K562 (cell line): Measurements from ENCODE around the gene MYCL. TPM values are rescaled to one million over a fixed set of nuclear protein-coding genes. Genes with fewer than 3 reads are reported as not detected.

ENCODE experiments used
- ATAC-seq: fragments of 200-7000 bp; cut with Tn5 transposase; 3 replicates; pipeline ENCODE4 v1.9.1; 2020; ENCODE audit warnings: moderate library complexity
- BruUV-seq: library from RNA; stranded (reverse); fragments of 400-500 nt; replicated peaks from 2 replicates; lab custom pipeline; 2021; lab: Mats Ljungman, UMichigan
- CTCF ChIA-PET: fragments of 300-600 bp; formaldehyde crosslinking; extraction: SDS; loops from one replicate; lab custom pipeline; 2021; ENCODE audit warnings: low intra/inter-chr PET ratio; lab: Yijun Ruan, JAX
- POLR2A ChIA-PET: fragments of 300-600, 350-650 bp; sonication (Branson Sonifier 250); formaldehyde crosslinking; extraction: SDS; loops from one replicate; lab custom pipeline; 2021; ENCODE audit warnings: antibody characterized with exemption, inconsistent platforms; lab: Yijun Ruan, JAX
- DNase-seq, 4 experiments: peaks; one replicate each; pipeline versions ENCODE4 v3.0.0 to v3.0.0-alpha.2; 2011 to 2018; ENCODE audit warnings: low spot score in 3 of 4, mixed read lengths in 3 of 4; ENCODE audit errors: extremely low read depth in 1 of 4
- FAIRE-seq: peaks from 2 replicates; lab custom pipeline; 2011; peaks lifted over from hg19 to GRCh38; lab: Jason Lieb, UNC
- H2AFZ ChIP-seq: 2 replicates; pipeline ENCODE4 v1.6.0; 2011; ENCODE audit warnings: low read depth, low read length, control low read depth, inconsistent platforms
- H3K27ac ChIP-seq: fragments of 200-600 bp; 3 replicates; pipeline ENCODE4 v1.8.0; 2011; ENCODE audit warnings: low read depth, mild to moderate bottlenecking, control low read depth, inconsistent platforms, low read length, moderate library complexity, mixed read lengths; ENCODE audit errors: extremely low read depth
- H3K27me3 ChIP-seq, 2 experiments: fragments of 300-600 bp in 1 of 2; 2 replicates in 1 of 2; 3 replicates in 1 of 2; pipeline versions ENCODE4 v1.6.0 to v1.8.0; 2011; ENCODE audit warnings: inconsistent platforms in 2 of 2, low read length in 2 of 2, mild to moderate bottlenecking in 1 of 2, mixed read lengths in 1 of 2, moderate library complexity in 1 of 2; ENCODE audit not compliant: control insufficient read depth in 2 of 2, insufficient read depth in 2 of 2
- H3K36me3 ChIP-seq: fragments of 300-600 bp; 3 replicates; pipeline ENCODE4 v1.8.0; 2011; ENCODE audit warnings: mild to moderate bottlenecking, low read length, inconsistent platforms; ENCODE audit not compliant: control insufficient read depth, insufficient read depth
- H3K4me1 ChIP-seq, 2 experiments: fragments of 200-600 bp in 1 of 2; replicated peaks in 1 of 2; 2 replicates in 1 of 2; 3 replicates in 1 of 2; pipeline versions ENCODE4 v1.5.1 to v1.8.0; 2011; ENCODE audit warnings: inconsistent platforms in 2 of 2, low read length in 2 of 2, mild to moderate bottlenecking in 1 of 2, mixed read lengths in 1 of 2, moderate library complexity in 1 of 2; ENCODE audit not compliant: control insufficient read depth in 2 of 2, insufficient read depth in 2 of 2
- H3K4me2 ChIP-seq: 2 replicates; pipeline ENCODE4 v1.6.1; 2011; ENCODE audit warnings: low read length, control low read depth, inconsistent platforms, mixed read lengths; ENCODE audit not compliant: insufficient read depth
- H3K4me3 ChIP-seq: fragments of 200-600 bp; sonication (generic), shearing (Covaris generic); 2 replicates; pipeline ENCODE4 v1.5.1; 2016; ENCODE audit warnings: control low read depth, inconsistent platforms
- H3K79me2 ChIP-seq: fragments of 200-600 bp; 3 replicates; pipeline ENCODE4 v1.8.0; 2011; ENCODE audit warnings: low read length, inconsistent platforms; ENCODE audit not compliant: control insufficient read depth, insufficient read depth
- H3K9ac ChIP-seq, 2 experiments: 2 replicates each; pipeline versions ENCODE4 v1.6.0 to v1.6.1; 2011; ENCODE audit warnings: low read depth in 2 of 2, low read length in 2 of 2, control low read depth in 1 of 2, inconsistent platforms in 1 of 2, mild to moderate bottlenecking in 1 of 2, mixed read lengths in 1 of 2; ENCODE audit not compliant: insufficient read depth in 1 of 2
- H3K9me1 ChIP-seq: one replicate; pipeline ENCODE4 v1.6.0; 2011; ENCODE audit warnings: inconsistent platforms, mild to moderate bottlenecking, low read length, moderate library complexity; ENCODE audit not compliant: control insufficient read depth, insufficient read depth
- H3K9me3 ChIP-seq: replicated peaks from 2 replicates; pipeline ENCODE4 v1.5.1; 2011; ENCODE audit warnings: low read depth, low read length, inconsistent platforms; ENCODE audit not compliant: control insufficient read depth, insufficient read depth
- H4K20me1 ChIP-seq: replicated peaks from 2 replicates; pipeline ENCODE4 v1.6.1; 2011; ENCODE audit warnings: low read length, inconsistent platforms, mixed read lengths; ENCODE audit not compliant: control insufficient read depth, insufficient read depth
- BCOR ChIP-seq: fragments of 450-650 bp; IDR thresholded peaks from 2 replicates; pipeline ENCODE4 v1.6.1; 2016
- CTBP1 ChIP-seq: fragments of 450-650 bp; IDR thresholded peaks from 2 replicates; pipeline ENCODE4 v1.6.1; 2016; ENCODE audit warnings: borderline replicate concordance
- FOXK1 ChIP-seq: sonication (generic); formaldehyde crosslinking; IDR thresholded peaks from 2 replicates; pipeline ENCODE4 v1.8.0; 2022; ENCODE audit warnings: missing genetic modification reagents, mild to moderate bottlenecking, borderline replicate concordance
- HDGF ChIP-seq: fragments of 450-650 bp; IDR thresholded peaks from 2 replicates; pipeline ENCODE4 v1.6.1; 2016
- NFE2L1 ChIP-seq: fragments of 450-650 bp; IDR thresholded peaks from 2 replicates; pipeline ENCODE4 v1.6.1; 2016; ENCODE audit warnings: missing genetic modification characterization, low read depth, mild to moderate bottlenecking, missing compliant biosample characterization, moderate library complexity, borderline replicate concordance
- ZNF384 ChIP-seq: IDR thresholded peaks from 2 replicates; pipeline ENCODE4 v1.6.1; 2012; ENCODE audit warnings: low read depth, low read length, improper control_type of control experiment
- ZNF780A ChIP-seq: fragments of 250-450 bp; sonication (Bioruptor Pico); IDR thresholded peaks from 2 replicates; pipeline ENCODE4 v1.5.0; 2021; ENCODE audit warnings: mild to moderate bottlenecking
- ZNF785 ChIP-seq: fragments of 250-450 bp; sonication (Bioruptor Pico); IDR thresholded peaks from 2 replicates; pipeline ENCODE4 v1.4.0; 2020; ENCODE audit warnings: mild to moderate bottlenecking
- WGBS: fragments of 100-300 bp; shearing (Covaris generic); methylation state at CpG from one replicate; pipeline ENCODE4 v1.1.6; 2016; ENCODE audit warnings: low coverage, mixed read lengths; ENCODE audit not compliant: insufficient coverage; ENCODE audit errors: missing lambda C conversion rate; 5-methylcytosine and 5-hydroxymethylcytosine counted together
- in situ Hi-C: fragments of 300-500 bp; cut with MboI; formaldehyde crosslinking; loops from 4 replicates; pipeline ENCODE4 v1.15.0; 2018; ENCODE audit warnings: inconsistent platforms, mixed read lengths
- intact Hi-C: fragments of 100-400 bp; cut with micrococcal nuclease; formaldehyde crosslinking; loops from 2 replicates; pipeline ENCODE4 v1.14.2; 2022
- polyA plus RNA-seq, 8 experiments: library from polyadenylated mRNA; depleted of rRNA in 4 of 8; stranded (reverse) in 5 of 8; unstranded in 3 of 8; fragments of >200 nt; fragmentation: Nextera tagmentation in 2 of 8; fragmentation: Illumina TruSeq in 1 of 8; extraction: Ambion mirVana in 2 of 8; extraction: Trizol in 1 of 8; gene quantifications; 2 replicates each; pipeline versions ENCODE4 v1.2.1 to v1.2.3, GENCODE V29; 2011 to 2014; ENCODE audit warnings: inconsistent platforms in 1 of 8, missing spikeins in 1 of 8
- total RNA-seq, 7 experiments: library from RNA; depleted of rRNA in 6 of 7; stranded (reverse); fragments of >200 nt in 6 of 7; fragmentation: Illumina TruSeq in 2 of 7; extraction: Trizol in 2 of 7; gene quantifications; 2 replicates each; pipeline versions ENCODE4 v1.2.1 to v1.2.3, GENCODE V29; 2011 to 2021; ENCODE audit warnings: low replicate concordance in 1 of 7
- TF ChIP-seq, protein P1 (sequence below), 2 experiments: fragments of 450-650 bp in 1 of 2; sonication (generic) in 1 of 2; formaldehyde crosslinking in 1 of 2; IDR thresholded peaks; 2 replicates each; pipeline versions ENCODE4 v1.7.1 to v1.9.0; 2016 to 2022; ENCODE audit warnings: inconsistent platforms in 1 of 2, mild to moderate bottlenecking in 1 of 2, missing genetic modification reagents in 1 of 2
- TF ChIP-seq, protein P2 (sequence below): fragments of 450-650 bp; formaldehyde crosslinking; IDR thresholded peaks from 2 replicates; pipeline ENCODE4 v1.4.0; 2020; ENCODE audit warnings: mild to moderate bottlenecking

The MYCL gene
- total and polyA plus RNA-seq, 9 of the 15 experiments (the other 6 are each of a cell fraction or from before 2014, with no cell fraction given): 3.5 to 22.0 (median 12.8) TPM

- in situ Hi-C loops: no loop called here
- no peak for FAIRE-seq
- intact Hi-C loops: loop anchor here (5.0 kb wide), 1 partner anchor 68 kb away; no protein-coding TSS in a partner anchor
- 39% methylated on average over 8 of the region's 8 CpGs for WGBS
- POLR2A ChIA-PET: interaction anchor here (0.6 to 8.9 kb wide), 19 partner anchors 7 to 551 kb away, joined by 3 to 92 read pairs (median 4); partner anchors contain the start of gene TRIT1
- H3K4me1 ChIP-seq: peaks cover 42 to 44% of the 10 kb centered on the region in 2 experiments; a peak in 4 of 5 replicates
- peaks cover 23% of the 10 kb centered on the region for H3K79me2 ChIP-seq
- peak overlapping the region; percentile 82 for H2AFZ ChIP-seq
- CTCF ChIA-PET: no interaction called here
- H3K27me3 ChIP-seq: peaks cover 3 to 14% of the 10 kb centered on the region in 2 experiments
- H3K9me1 ChIP-seq: peaks cover 4% of the 10 kb centered on the region
- peak overlapping the region; percentile 88 to 97; a peak in 3 of 4 replicates for H3K9ac ChIP-seq
- H3K36me3 ChIP-seq: no peaks in the 10 kb centered on the region; the same call in 2 of the 3 replicates
- peak overlapping the region; percentile 79 for H3K27ac ChIP-seq
- DNase-seq: no peak
- H3K4me3 ChIP-seq: peak overlapping the region; percentile 80
- TSS peak; percentile 39 for BruUV-seq
- no peaks in the 10 kb centered on the region for H4K20me1 ChIP-seq
- H3K4me2 ChIP-seq: peak overlapping the region; percentile 86
- 0 out of 2 replicates have a peak, but pooled peaks cover 2% of the 10 kb centered on the region for H3K9me3 ChIP-seq
- ATAC-seq: no peak
- TF ChIP-seq ZNF780A (CRISPR knock-in tag) (no peak), ZNF785 (CRISPR knock-in tag) (no peak), HDGF (0 out of 2 replicates have a peak, but pooled peaks have one; percentile 24), BCOR (peak; percentile 99), CTBP1 (peak; percentile 14; the same call in 1 of the 2 replicates), ZNF384 (no peak), FOXK1 (CRISPR knock-in tag) (no peak), NFE2L1 (tag) (0 out of 2 replicates have a peak, but pooled peaks have one; percentile 1)
- TF ChIP-seq, protein P1, sequence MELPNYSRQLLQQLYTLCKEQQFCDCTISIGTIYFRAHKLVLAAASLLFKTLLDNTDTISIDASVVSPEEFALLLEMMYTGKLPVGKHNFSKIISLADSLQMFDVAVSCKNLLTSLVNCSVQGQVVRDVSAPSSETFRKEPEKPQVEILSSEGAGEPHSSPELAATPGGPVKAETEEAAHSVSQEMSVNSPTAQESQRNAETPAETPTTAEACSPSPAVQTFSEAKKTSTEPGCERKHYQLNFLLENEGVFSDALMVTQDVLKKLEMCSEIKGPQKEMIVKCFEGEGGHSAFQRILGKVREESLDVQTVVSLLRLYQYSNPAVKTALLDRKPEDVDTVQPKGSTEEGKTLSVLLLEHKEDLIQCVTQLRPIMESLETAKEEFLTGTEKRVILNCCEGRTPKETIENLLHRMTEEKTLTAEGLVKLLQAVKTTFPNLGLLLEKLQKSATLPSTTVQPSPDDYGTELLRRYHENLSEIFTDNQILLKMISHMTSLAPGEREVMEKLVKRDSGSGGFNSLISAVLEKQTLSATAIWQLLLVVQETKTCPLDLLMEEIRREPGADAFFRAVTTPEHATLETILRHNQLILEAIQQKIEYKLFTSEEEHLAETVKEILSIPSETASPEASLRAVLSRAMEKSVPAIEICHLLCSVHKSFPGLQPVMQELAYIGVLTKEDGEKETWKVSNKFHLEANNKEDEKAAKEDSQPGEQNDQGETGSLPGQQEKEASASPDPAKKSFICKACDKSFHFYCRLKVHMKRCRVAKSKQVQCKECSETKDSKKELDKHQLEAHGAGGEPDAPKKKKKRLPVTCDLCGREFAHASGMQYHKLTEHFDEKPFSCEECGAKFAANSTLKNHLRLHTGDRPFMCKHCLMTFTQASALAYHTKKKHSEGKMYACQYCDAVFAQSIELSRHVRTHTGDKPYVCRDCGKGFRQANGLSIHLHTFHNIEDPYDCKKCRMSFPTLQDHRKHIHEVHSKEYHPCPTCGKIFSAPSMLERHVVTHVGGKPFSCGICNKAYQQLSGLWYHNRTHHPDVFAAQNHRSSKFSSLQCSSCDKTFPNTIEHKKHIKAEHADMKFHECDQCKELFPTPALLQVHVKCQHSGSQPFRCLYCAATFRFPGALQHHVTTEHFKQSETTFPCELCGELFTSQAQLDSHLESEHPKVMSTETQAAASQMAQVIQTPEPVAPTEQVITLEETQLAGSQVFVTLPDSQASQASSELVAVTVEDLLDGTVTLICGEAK (IDR thresholded peaks at IDR 0.05): no peak
- TF ChIP-seq, protein P1 (CRISPR knock-in tag; IDR thresholded peaks at IDR 0.05): no peak
- TF ChIP-seq, protein P2, sequence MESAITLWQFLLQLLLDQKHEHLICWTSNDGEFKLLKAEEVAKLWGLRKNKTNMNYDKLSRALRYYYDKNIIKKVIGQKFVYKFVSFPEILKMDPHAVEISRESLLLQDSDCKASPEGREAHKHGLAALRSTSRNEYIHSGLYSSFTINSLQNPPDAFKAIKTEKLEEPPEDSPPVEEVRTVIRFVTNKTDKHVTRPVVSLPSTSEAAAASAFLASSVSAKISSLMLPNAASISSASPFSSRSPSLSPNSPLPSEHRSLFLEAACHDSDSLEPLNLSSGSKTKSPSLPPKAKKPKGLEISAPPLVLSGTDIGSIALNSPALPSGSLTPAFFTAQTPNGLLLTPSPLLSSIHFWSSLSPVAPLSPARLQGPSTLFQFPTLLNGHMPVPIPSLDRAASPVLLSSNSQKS (CRISPR knock-in tag): no peak
Observed at GRCh38 chr1:39899611-39900538, 1.8 kb downstream of the MYCL start.
